ENCODE data around the gene CDC37L1. TPM values are rescaled to one million over a fixed set of nuclear protein-coding genes. Genes with fewer than 3 reads are reported as not detected.
A peak's percentile ranks its signal among the peaks of the same experiment; 100 is the strongest.

CDC37L1 gene
- total RNA-seq, 2 experiments from 2014 or later = 9.2 to 10.7 TPM

GRCh38 chr9:4701526-4701925 is 22.2 kb downstream of the CDC37L1 start:
- no peak for DNase-seq
- peaks cover 2% of the 10 kb centered on the region for H3K4me1 Mint-ChIP-seq
- peaks cover 62% of the 10 kb centered on the region for H3K36me3 Mint-ChIP-seq (ENCODE audit: low read depth)
- no peak overlapping the region for H3K4me3 Mint-ChIP-seq
- no peak overlapping the region for H3K27ac Mint-ChIP-seq
- no peaks in the 10 kb centered on the region for H3K9me3 Mint-ChIP-seq
- CTCF ChIA-PET = interaction anchor here (0.6 to 0.8 kb wide), 3 partner anchors 10 to 16 kb away, joined by 3 to 4 read pairs (median 3); no protein-coding TSS in a partner anchor
- POLR2A ChIA-PET = no interaction called here
- no peaks in the 10 kb centered on the region for H3K27me3 Mint-ChIP-seq

- Mint-ChIP-seq H3K9me3 (no peaks in the 10 kb centered on the region), H3K27me3 (no peaks in the 10 kb centered on the region), H3K36me3 (ENCODE audit: low read depth) (peaks cover 66% of the 10 kb centered on the region), H3K4me3 (no peak overlapping the region), H3K27ac (no peak overlapping the region), H3K4me1 (peaks cover 6% of the 10 kb centered on the region)
- DNase-seq = no peak
- ChIA-PET POLR2A (no interaction called here), CTCF (no interaction called here)
These were observed 24.8 kb downstream of the CDC37L1 start for GRCh38 chr9:4704129-4704528.

- peaks cover 62% of the 10 kb centered on the region for H3K36me3 Mint-ChIP-seq (ENCODE audit: low read depth)
- DNase-seq = no peak
These were observed 26.7 kb downstream of the CDC37L1 start for GRCh38 chr9:4706021-4706420.

GRCh38 chr9:4706971-4707622 is 27.7 kb downstream of the CDC37L1 start:
- H3K27ac Mint-ChIP-seq = no peak overlapping the region
- DNase-seq = no peak

More at GRCh38 chr9:4706021-4706420, 26.7 kb downstream of the CDC37L1 start:
- H3K4me1 Mint-ChIP-seq = peaks cover 6% of the 10 kb centered on the region
- no peaks in the 10 kb centered on the region for H3K9me3 Mint-ChIP-seq
- no peak overlapping the region for H3K4me3 Mint-ChIP-seq
- no peaks in the 10 kb centered on the region for H3K27me3 Mint-ChIP-seq
- ChIA-PET POLR2A (no interaction called here), CTCF (interaction anchor here (0.6 kb wide), 1 partner anchor 9 kb away, joined by 3 read pairs; no protein-coding TSS in a partner anchor)
- no peak overlapping the region for H3K27ac Mint-ChIP-seq

GRCh38 chr9:4709380-4709779 is 30.0 kb downstream of the CDC37L1 start:
- Mint-ChIP-seq H3K27me3 (no peaks in the 10 kb centered on the region), H3K9me3 (peaks cover 4% of the 10 kb centered on the region), H3K27ac (no peak overlapping the region), H3K36me3 (ENCODE audit: low read depth) (peaks cover 56% of the 10 kb centered on the region), H3K4me1 (peaks cover 6% of the 10 kb centered on the region), H3K4me3 (no peak overlapping the region)
- ChIA-PET CTCF (interaction anchor here (1.2 kb wide), 1 partner anchor 18 kb away, joined by 3 read pairs; no protein-coding TSS in a partner anchor), POLR2A (no interaction called here)
- no peak for DNase-seq

More at GRCh38 chr9:4706971-4707622, 27.7 kb downstream of the CDC37L1 start:
- Mint-ChIP-seq H3K4me3 (no peak overlapping the region), H3K36me3 (ENCODE audit: low read depth) (peaks cover 56% of the 10 kb centered on the region), H3K9me3 (no peaks in the 10 kb centered on the region), H3K27me3 (no peaks in the 10 kb centered on the region), H3K4me1 (peaks cover 6% of the 10 kb centered on the region)
- ChIA-PET POLR2A (no interaction called here), CTCF (interaction anchor here (0.6 to 0.7 kb wide), 2 partner anchors 48 to 121 kb away, joined by 3 read pairs; no protein-coding TSS in a partner anchor)

GRCh38 chr9:4713849-4714248 is 34.5 kb downstream of the CDC37L1 start:
- H3K4me3 Mint-ChIP-seq = no peak overlapping the region
- peaks cover 4% of the 10 kb centered on the region for H3K9me3 Mint-ChIP-seq
- no peaks in the 10 kb centered on the region for H3K4me1 Mint-ChIP-seq

GRCh38 chr9:4714266-4715016 is 35.1 kb downstream of the CDC37L1 start:
- Mint-ChIP-seq H3K27ac (no peak overlapping the region), H3K27me3 (no peaks in the 10 kb centered on the region), H3K4me3 (no peak overlapping the region), H3K4me1 (no peaks in the 10 kb centered on the region), H3K36me3 (ENCODE audit: low read depth) (peaks cover 61% of the 10 kb centered on the region), H3K9me3 (peaks cover 4% of the 10 kb centered on the region)
- POLR2A ChIA-PET = no interaction called here
- CTCF ChIA-PET = interaction anchor here (0.6 kb wide), 1 partner anchor 425 kb away, joined by 4 read pairs; no protein-coding TSS in a partner anchor
- DNase-seq = no peak

More at GRCh38 chr9:4713849-4714248, 34.5 kb downstream of the CDC37L1 start:
- Mint-ChIP-seq H3K27ac (no peak overlapping the region), H3K27me3 (no peaks in the 10 kb centered on the region), H3K36me3 (ENCODE audit: low read depth) (peaks cover 61% of the 10 kb centered on the region)
- POLR2A ChIA-PET = no interaction called here
- CTCF ChIA-PET = interaction anchor here (0.6 kb wide), 1 partner anchor 12 kb away, joined by 3 read pairs; no protein-coding TSS in a partner anchor
- DNase-seq = no peak

GRCh38 chr9:4716163-4716562 is 36.8 kb downstream of the CDC37L1 start:
- Mint-ChIP-seq H3K4me3 (no peak overlapping the region), H3K27me3 (no peaks in the 10 kb centered on the region), H3K4me1 (no peaks in the 10 kb centered on the region), H3K36me3 (ENCODE audit: low read depth) (peaks cover 62% of the 10 kb centered on the region), H3K27ac (no peak overlapping the region), H3K9me3 (peaks cover 4% of the 10 kb centered on the region)
- CTCF ChIA-PET = interaction anchor here (0.8 kb wide), 1 partner anchor 23 kb away, joined by 3 read pairs; no protein-coding TSS in a partner anchor
- no peak for DNase-seq
- POLR2A ChIA-PET = no interaction called here

GRCh38 chr9:4717815-4718214 is 38.4 kb downstream of the CDC37L1 start:
- peak overlapping the region; percentile 25 for H3K27ac Mint-ChIP-seq
- no peak for DNase-seq
- no peaks in the 10 kb centered on the region for H3K4me1 Mint-ChIP-seq
- H3K4me3 Mint-ChIP-seq = no peak overlapping the region
- ChIA-PET POLR2A (no interaction called here), CTCF (interaction anchor here (1.1 kb wide), 1 partner anchor 17 kb away, joined by 3 read pairs; no protein-coding TSS in a partner anchor)
- no peaks in the 10 kb centered on the region for H3K27me3 Mint-ChIP-seq
- peaks cover 4% of the 10 kb centered on the region for H3K9me3 Mint-ChIP-seq
- H3K36me3 Mint-ChIP-seq (ENCODE audit: low read depth) = peaks cover 61% of the 10 kb centered on the region

GRCh38 chr9:4718911-4719310 is 39.5 kb downstream of the CDC37L1 start:
- DNase-seq = no peak
- H3K27ac Mint-ChIP-seq = no peak overlapping the region
- no peaks in the 10 kb centered on the region for H3K27me3 Mint-ChIP-seq
- H3K4me3 Mint-ChIP-seq = no peak overlapping the region
- peaks cover 59% of the 10 kb centered on the region for H3K36me3 Mint-ChIP-seq (ENCODE audit: low read depth)
- no peaks in the 10 kb centered on the region for H3K4me1 Mint-ChIP-seq
- H3K9me3 Mint-ChIP-seq = peaks cover 2% of the 10 kb centered on the region
- POLR2A ChIA-PET = no interaction called here
- CTCF ChIA-PET = no interaction called here

GRCh38 chr9:4721736-4722135 is 42.4 kb downstream of the CDC37L1 start:
- Mint-ChIP-seq H3K27ac (no peak overlapping the region), H3K4me3 (no peak overlapping the region)

GRCh38 chr9:4725706-4726442 is 46.5 kb downstream of the CDC37L1 start:
- Mint-ChIP-seq H3K27ac (peak overlapping the region; percentile 41), H3K27me3 (no peaks in the 10 kb centered on the region), H3K4me1 (peaks cover 13% of the 10 kb centered on the region), H3K36me3 (ENCODE audit: low read depth) (peaks cover 49% of the 10 kb centered on the region), H3K4me3 (no peak overlapping the region), H3K9me3 (peaks cover 2% of the 10 kb centered on the region)
- CTCF ChIA-PET = no interaction called here
- POLR2A ChIA-PET = no interaction called here
- no peak for DNase-seq

More at GRCh38 chr9:4721736-4722135, 42.4 kb downstream of the CDC37L1 start:
- ChIA-PET CTCF (interaction anchor here (1.1 kb wide), 1 partner anchor 12 kb away, joined by 3 read pairs; no protein-coding TSS in a partner anchor), POLR2A (no interaction called here)
- Mint-ChIP-seq H3K36me3 (ENCODE audit: low read depth) (peaks cover 64% of the 10 kb centered on the region), H3K27me3 (no peaks in the 10 kb centered on the region), H3K9me3 (peaks cover 2% of the 10 kb centered on the region), H3K4me1 (peaks cover 7% of the 10 kb centered on the region)
- no peak for DNase-seq

Measured in activated CD4-positive, alpha-beta T cell treated with anti-CD3 and anti-CD28 coated beads, Interleukin-2, amount 10 ng/mL, durations not matched to agents 7 days and 5 days (primary cell).